K562 (cell line): ENCODE data around the gene MYMX. TPM values are rescaled to one million over a fixed set of nuclear protein-coding genes. Genes with fewer than 3 reads are reported as not detected.
A peak's percentile ranks its signal among the peaks of the same experiment; 100 is the strongest.

ENCODE experiments used
- ARID1B ChIP-seq: fragments of 450-650 bp; IDR thresholded peaks from 2 replicates; pipeline ENCODE4 v1.6.1; 2016; ENCODE audit warnings: antibody characterized with exemption, mild to moderate bottlenecking, inconsistent platforms
- CCNT2 ChIP-seq: IDR thresholded peaks from 2 replicates; pipeline ENCODE4 v1.6.1; 2011; ENCODE audit warnings: borderline replicate concordance, low read depth, mild to moderate bottlenecking, moderate library complexity, mixed read lengths, low read length; ENCODE audit not compliant: insufficient read length; ENCODE audit errors: extremely low read depth
- CHD7 ChIP-seq: fragments of 200-600 bp; sonication (generic); IDR thresholded peaks from one replicate; pipeline ENCODE4 v1.6.1; 2012; ENCODE audit warnings: mild to moderate bottlenecking, low read depth, low read length, inconsistent platforms
- CREB3L1 ChIP-seq: fragments of 450-650 bp; IDR thresholded peaks from 2 replicates; pipeline ENCODE4 v1.6.1; 2014; ENCODE audit warnings: low read depth, mild to moderate bottlenecking, moderate library complexity, borderline replicate concordance
- E2F8 ChIP-seq: fragments of 450-650 bp; IDR thresholded peaks from 2 replicates; pipeline ENCODE4 v1.7.1; 2018; ENCODE audit warnings: mild to moderate bottlenecking, low read depth; ENCODE audit not compliant: partially characterized antibody
- FOXJ2 ChIP-seq: fragments of 200-800 bp; sonication (Bioruptor generic); IDR thresholded peaks from 2 replicates; pipeline ENCODE4 v1.6.1; 2016; ENCODE audit warnings: missing genetic modification characterization, missing compliant biosample characterization
- KDM4B ChIP-seq, 2 experiments: fragments of 450-650 bp in 1 of 2; sonication (generic) in 1 of 2; IDR thresholded peaks; 2 replicates each; pipeline ENCODE4 v1.6.1; 2016 to 2017; ENCODE audit warnings: borderline replicate concordance in 2 of 2, antibody characterized with exemption in 1 of 2, low read depth in 1 of 2, mild to moderate bottlenecking in 1 of 2
- KLF1 ChIP-seq: fragments of 450-650 bp; IDR thresholded peaks from 2 replicates; pipeline ENCODE4 v1.6.1; 2016; ENCODE audit warnings: missing genetic modification characterization, missing compliant biosample characterization
- NR2C1 ChIP-seq, 2 experiments: fragments of 450-650 bp; IDR thresholded peaks; 2 replicates each; pipeline ENCODE4 v1.6.1; 2017; ENCODE audit warnings: mild to moderate bottlenecking in 2 of 2, antibody characterized with exemption in 1 of 2, inconsistent platforms in 1 of 2, missing compliant biosample characterization in 1 of 2, missing genetic modification characterization in 1 of 2
- STAG1 ChIP-seq: sonication (generic); formaldehyde crosslinking; IDR thresholded peaks from 2 replicates; pipeline ENCODE4 v1.5.0; 2020; ENCODE audit warnings: missing genetic modification reagents, borderline replicate concordance
- STAT5B ChIP-seq: fragments of 250-450 bp; sonication (Bioruptor Pico); IDR thresholded peaks from 2 replicates; pipeline ENCODE4 v1.8.0; 2021; ENCODE audit warnings: mild to moderate bottlenecking, inconsistent platforms
- ZBTB17 ChIP-seq: fragments of 450-650 bp; formaldehyde crosslinking; IDR thresholded peaks from 2 replicates; pipeline ENCODE4 v1.4.0; 2020; ENCODE audit warnings: mild to moderate bottlenecking
- polyA plus RNA-seq, 8 experiments: library from polyadenylated mRNA; depleted of rRNA in 4 of 8; stranded (reverse) in 5 of 8; unstranded in 3 of 8; fragments of >200 nt; fragmentation: Nextera tagmentation in 2 of 8; fragmentation: Illumina TruSeq in 1 of 8; extraction: Ambion mirVana in 2 of 8; extraction: Trizol in 1 of 8; gene quantifications; 2 replicates each; pipeline versions ENCODE4 v1.2.1 to v1.2.3, GENCODE V29; 2011 to 2014; ENCODE audit warnings: inconsistent platforms in 1 of 8, missing spikeins in 1 of 8
- total RNA-seq, 7 experiments: library from RNA; depleted of rRNA in 6 of 7; stranded (reverse); fragments of >200 nt in 6 of 7; fragmentation: Illumina TruSeq in 2 of 7; extraction: Trizol in 2 of 7; gene quantifications; 2 replicates each; pipeline versions ENCODE4 v1.2.1 to v1.2.3, GENCODE V29; 2011 to 2021; ENCODE audit warnings: low replicate concordance in 1 of 7

The MYMX gene
- total and polyA plus RNA-seq, 9 of the 15 experiments (the other 6 are each of a cell fraction or from before 2014, with no cell fraction given) = 0.12 TPM; not detected in 8

- no peak for TF ChIP-seq CHD7
- no peak for TF ChIP-seq CCNT2
- TF ChIP-seq ARID1B = peak; percentile 90
- no peak for TF ChIP-seq STAG1 (CRISPR knock-in tag)
- TF ChIP-seq E2F8 = no peak
- TF ChIP-seq STAT5B = no peak
- TF ChIP-seq KLF1 = no peak
- no peak for TF ChIP-seq ZBTB17
- no peak for TF ChIP-seq FOXJ2 (tag)
- TF ChIP-seq KDM4B (IDR thresholded peaks at IDR 0.05; ENCODE audit: borderline replicate concordance in 2 of 2, low read depth in 1 of 2) = no peak
- TF ChIP-seq CREB3L1 = no peak
- peak; percentile 26; the same call in 1 of the 2 replicates for TF ChIP-seq NR2C1 (IDR thresholded peaks at IDR 0.05)
- no peak for TF ChIP-seq NR2C1 (tag; IDR thresholded peaks at IDR 0.05)
These were observed 12.8 kb upstream of the MYMX start (continued) for GRCh38 chr6:44203955-44204354.
